Upper lobe of left lung (tissue), 4 donors: ENCODE results near the gene GLRX2.

Experiments used
- CTCF ChIP-seq, 6 experiments: fragments of 450-650 bp in 4 of 6; fragments of 200-600 bp in 2 of 6; sonication (generic) in 2 of 6; IDR thresholded peaks; one replicate each; pipeline ENCODE4 v1.5.1; 2016 to 2019; ENCODE audit warnings: antibody characterized with exemption in 6 of 6
- EP300 ChIP-seq, 4 donors: sonication (generic); formaldehyde crosslinking; IDR thresholded peaks; one replicate each; pipeline ENCODE4 v1.5.1; 2017; ENCODE audit warnings: antibody characterized with exemption in 4 of 4, control low read depth in 2 of 4
- POLR2A ChIP-seq, 4 donors: fragments of 450-650 bp; IDR thresholded peaks; one replicate each; pipeline ENCODE4 v1.5.1; 2016 to 2017; ENCODE audit warnings: antibody characterized with exemption in 4 of 4, mild to moderate bottlenecking in 2 of 4
- POLR2AphosphoS5 ChIP-seq, 2 donors: sonication (generic); formaldehyde crosslinking; IDR thresholded peaks; one replicate each; pipeline ENCODE4 v1.5.1; 2017; ENCODE audit warnings: antibody characterized with exemption in 2 of 2

- no peak for TF ChIP-seq CTCF (IDR thresholded peaks at IDR 0.05)
- no peak for TF ChIP-seq POLR2AphosphoS5 (IDR thresholded peaks at IDR 0.05)
- no peak for TF ChIP-seq POLR2A (IDR thresholded peaks at IDR 0.05)
- no peak for TF ChIP-seq EP300 (IDR thresholded peaks at IDR 0.05)
Observed at GRCh38 chr1:193094112-193094511, 11.1 kb downstream of the GLRX2 start.
